ENCODE data around the gene GABRR3. TPM values are rescaled to one million over a fixed set of nuclear protein-coding genes. Genes with fewer than 3 reads are reported as not detected.

GABRR3 gene
- total RNA-seq, 3 donors from 2014 or later (not counting 1 experiment from before 2014, with no cell fraction given) = not detected

- H3K4me3 Mint-ChIP-seq = no peak overlapping the region
- DNase-seq (no peak), ATAC-seq (no peak)
- H3K36me3 ChIP-seq (ENCODE audit: control insufficient read depth, insufficient read depth, low read length) = peaks cover 44% of the 10 kb centered on the region
- no peaks in the 10 kb centered on the region for H3K27me3 Mint-ChIP-seq (ENCODE audit: low read depth in 2 of 2)
- H3K4me3 ChIP-seq (ENCODE audit: low read length) = no peak overlapping the region
- intact Hi-C loops (cut with micrococcal nuclease) = no loop called here
- H3K4me1 Mint-ChIP-seq = peaks cover 0 to 4% of the 10 kb centered on the region in 2 donors
- no peaks in the 10 kb centered on the region for H3K9me3 Mint-ChIP-seq
- no peaks in the 10 kb centered on the region for H3K9me3 ChIP-seq (ENCODE audit: control insufficient read depth, insufficient read depth, low read length)
- TF ChIP-seq CTCF (IDR thresholded peaks at IDR 0.05) = no peak
- peaks cover 17% of the 10 kb centered on the region for H3K36me3 Mint-ChIP-seq
- no peak overlapping the region for H3K27ac Mint-ChIP-seq
- H3K4me1 ChIP-seq (ENCODE audit: control insufficient read depth, insufficient read depth, low read length) = no peaks in the 10 kb centered on the region
- H3K27me3 ChIP-seq (ENCODE audit: control insufficient read depth, insufficient read depth, low read length) = no peaks in the 10 kb centered on the region
- no peak overlapping the region for H3K27ac ChIP-seq (ENCODE audit: low read length)
- 100% methylated on average over 1 of the region's 1 CpG for whole genome bisulfite sequencing (ENCODE audit: insufficient coverage)
Observed at GRCh38 chr3:97952872-97953271, 82.2 kb downstream of the GABRR3 start.

- Histone ChIP-seq H3K36me3 (ENCODE audit: control insufficient read depth, insufficient read depth, low read length) (peaks cover 45% of the 10 kb centered on the region), H3K4me3 (ENCODE audit: low read length) (no peak overlapping the region), H3K27me3 (ENCODE audit: control insufficient read depth, insufficient read depth, low read length) (no peaks in the 10 kb centered on the region), H3K9me3 (ENCODE audit: control insufficient read depth, insufficient read depth, low read length) (no peaks in the 10 kb centered on the region), H3K27ac (ENCODE audit: low read length) (no peak overlapping the region), H3K4me1 (ENCODE audit: control insufficient read depth, insufficient read depth, low read length) (no peaks in the 10 kb centered on the region)
- no peaks in the 10 kb centered on the region for H3K27me3 Mint-ChIP-seq (ENCODE audit: low read depth in 2 of 2)
- ATAC-seq = no peak
- no peak overlapping the region for H3K4me3 Mint-ChIP-seq
- peaks cover 0 to 4% of the 10 kb centered on the region in 2 donors for H3K4me1 Mint-ChIP-seq
- peaks cover 23% of the 10 kb centered on the region for H3K36me3 Mint-ChIP-seq
- TF ChIP-seq CTCF (IDR thresholded peaks at IDR 0.05) = no peak
- no peak for DNase-seq
- WGBS (ENCODE audit: insufficient coverage) = 91% methylated on average over 3 of the region's 3 CpGs
- no peak overlapping the region for H3K27ac Mint-ChIP-seq
- no peaks in the 10 kb centered on the region for H3K9me3 Mint-ChIP-seq
- intact Hi-C loops (cut with micrococcal nuclease) = no loop called here
Observed at GRCh38 chr3:97952280-97952679, 82.8 kb downstream of the GABRR3 start.

GRCh38 chr3:97950360-97950759 is 84.8 kb downstream of the GABRR3 start:
- intact Hi-C loops (cut with micrococcal nuclease) = no loop called here
- Histone ChIP-seq H3K27me3 (ENCODE audit: control insufficient read depth, insufficient read depth, low read length) (no peaks in the 10 kb centered on the region), H3K27ac (ENCODE audit: low read length) (no peak overlapping the region), H3K4me1 (ENCODE audit: control insufficient read depth, insufficient read depth, low read length) (no peaks in the 10 kb centered on the region), H3K9me3 (ENCODE audit: control insufficient read depth, insufficient read depth, low read length) (no peaks in the 10 kb centered on the region), H3K4me3 (ENCODE audit: low read length) (no peak overlapping the region), H3K36me3 (ENCODE audit: control insufficient read depth, insufficient read depth, low read length) (peaks cover 61% of the 10 kb centered on the region)
- ATAC-seq = no peak
- no peak for DNase-seq
- Mint-ChIP-seq H3K27me3 (ENCODE audit: low read depth in 2 of 2) (no peaks in the 10 kb centered on the region), H3K27ac (no peak overlapping the region), H3K4me3 (no peak overlapping the region), H3K36me3 (peaks cover 42% of the 10 kb centered on the region), H3K4me1 (peaks cover 0 to 4% of the 10 kb centered on the region in 2 donors), H3K9me3 (no peaks in the 10 kb centered on the region)
- 78% methylated on average over 3 of the region's 3 CpGs for WGBS (ENCODE audit: insufficient coverage)
- TF ChIP-seq CTCF (IDR thresholded peaks at IDR 0.05) = no peak

GRCh38 chr3:97949743-97950142 is 85.4 kb downstream of the GABRR3 start:
- H3K27ac ChIP-seq (ENCODE audit: low read length) = no peak overlapping the region
- peaks cover 64% of the 10 kb centered on the region for H3K36me3 ChIP-seq (ENCODE audit: control insufficient read depth, insufficient read depth, low read length)
- WGBS (ENCODE audit: insufficient coverage) = 91% methylated on average over 5 of the region's 5 CpGs
- H3K27me3 ChIP-seq (ENCODE audit: control insufficient read depth, insufficient read depth, low read length) = no peaks in the 10 kb centered on the region
- Mint-ChIP-seq H3K27ac (no peak overlapping the region), H3K36me3 (peaks cover 45% of the 10 kb centered on the region), H3K4me1 (peaks cover 0 to 4% of the 10 kb centered on the region in 2 donors), H3K9me3 (no peaks in the 10 kb centered on the region), H3K27me3 (ENCODE audit: low read depth in 2 of 2) (no peaks in the 10 kb centered on the region), H3K4me3 (no peak overlapping the region)
- no peak for DNase-seq
- ATAC-seq = no peak
- intact Hi-C loops (cut with micrococcal nuclease) = no loop called here
- no peaks in the 10 kb centered on the region for H3K9me3 ChIP-seq (ENCODE audit: control insufficient read depth, insufficient read depth, low read length)
- no peak overlapping the region for H3K4me3 ChIP-seq (ENCODE audit: low read length)
- TF ChIP-seq CTCF (IDR thresholded peaks at IDR 0.05) = no peak
- H3K4me1 ChIP-seq (ENCODE audit: control insufficient read depth, insufficient read depth, low read length) = no peaks in the 10 kb centered on the region

Measured in natural killer cell (primary cell).